T-helper 22 cell (primary cell): ENCODE results near the gene ZCCHC9.
"Not testable (repeated sequence)": the region's sequence is repeated elsewhere in the genome, so short reads cannot be mapped to it uniquely, and the experiment has no call there.

ENCODE experiments used
- DNase-seq: peaks from one replicate; pipeline ENCODE4 v3.0.0-alpha.2; 2020; ENCODE audit warnings: low read depth

Gene ZCCHC9, protein sequence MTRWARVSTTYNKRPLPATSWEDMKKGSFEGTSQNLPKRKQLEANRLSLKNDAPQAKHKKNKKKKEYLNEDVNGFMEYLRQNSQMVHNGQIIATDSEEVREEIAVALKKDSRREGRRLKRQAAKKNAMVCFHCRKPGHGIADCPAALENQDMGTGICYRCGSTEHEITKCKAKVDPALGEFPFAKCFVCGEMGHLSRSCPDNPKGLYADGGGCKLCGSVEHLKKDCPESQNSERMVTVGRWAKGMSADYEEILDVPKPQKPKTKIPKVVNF

DNA sequence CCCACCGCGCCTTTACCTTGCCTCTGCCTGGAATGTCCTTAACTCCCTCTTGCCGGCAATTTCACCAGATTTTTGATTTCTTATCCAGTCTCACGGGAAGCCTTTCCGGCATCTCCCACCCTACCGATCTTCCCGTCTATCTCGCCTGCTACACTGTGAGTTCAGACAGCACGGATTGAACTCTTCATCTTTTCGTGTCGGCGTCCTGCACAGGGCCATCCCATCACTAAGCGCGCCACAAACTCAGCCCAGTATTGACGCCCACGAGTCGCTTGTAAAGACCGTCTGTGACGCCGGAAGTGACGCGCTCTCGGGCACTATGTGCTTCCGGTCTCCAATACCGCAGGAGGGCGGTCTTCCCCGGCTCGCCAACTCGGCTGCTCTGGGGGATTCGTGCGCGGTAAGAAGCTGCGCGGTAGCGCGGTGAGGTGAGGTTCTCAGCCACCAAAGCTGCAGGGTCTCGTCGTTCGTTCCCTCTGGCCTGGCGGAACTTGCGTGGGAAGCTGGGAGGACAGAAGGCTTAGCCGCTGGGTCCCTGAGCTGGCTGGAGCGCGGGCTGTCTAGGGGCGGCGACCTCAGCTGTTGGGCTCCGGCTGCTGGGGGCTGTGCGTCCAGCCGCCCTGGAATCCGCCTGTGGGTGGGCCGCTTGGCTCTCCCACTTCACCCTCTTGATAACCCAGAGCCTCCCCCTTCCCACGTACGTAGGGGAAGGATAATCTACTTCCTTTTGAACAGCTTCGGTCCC lies at the start of gene ZCCHC9:
ZCCHC9 (plus strand) TSS at position 317 of the 745 bp plus-strand sequence. CDS start 3,171 bp downstream, outside the sequence.
- peak; percentile 87 for DNase-seq

DNA sequence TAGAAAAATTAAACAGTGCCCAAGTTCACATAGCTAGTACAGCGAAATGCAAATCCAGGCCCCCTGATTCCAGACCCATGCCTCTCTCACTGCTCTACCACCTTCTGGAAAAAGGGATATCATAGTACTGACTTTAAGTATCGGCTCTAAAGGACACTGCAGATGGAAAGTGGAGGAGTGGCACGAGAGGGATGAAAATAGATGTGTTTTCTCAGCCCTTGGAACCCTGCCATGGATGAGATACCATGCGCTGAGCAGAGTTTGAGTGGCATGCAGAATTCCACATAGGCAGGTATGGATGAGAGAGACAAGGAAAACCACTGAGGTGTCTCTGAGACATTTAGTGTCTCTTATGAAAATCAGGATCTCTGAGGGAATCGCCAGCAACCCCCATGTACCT lies 49.5 kb upstream of the ZCCHC9 start:
- no peak for DNase-seq

DNA sequence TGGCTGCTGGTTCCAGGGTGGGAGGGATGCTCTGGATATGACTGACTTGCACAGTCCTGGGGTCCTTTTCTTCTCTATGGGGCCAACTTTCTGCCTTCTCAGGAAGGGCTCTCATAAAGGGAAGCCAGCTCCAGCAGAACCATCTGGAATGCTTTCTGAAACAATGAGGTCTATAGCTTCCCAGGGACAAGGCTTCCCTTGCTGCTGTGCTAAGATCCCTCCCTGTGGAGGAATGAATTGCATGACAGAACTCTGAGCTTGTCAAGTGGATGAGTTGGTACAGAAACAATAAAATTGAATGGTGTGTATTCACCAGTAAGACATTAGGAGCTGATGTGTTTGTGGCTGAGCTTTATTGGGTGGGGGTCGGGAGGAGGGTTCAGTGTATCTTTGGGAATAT lies 48.5 kb upstream of the ZCCHC9 start:
- no peak for DNase-seq

DNA sequence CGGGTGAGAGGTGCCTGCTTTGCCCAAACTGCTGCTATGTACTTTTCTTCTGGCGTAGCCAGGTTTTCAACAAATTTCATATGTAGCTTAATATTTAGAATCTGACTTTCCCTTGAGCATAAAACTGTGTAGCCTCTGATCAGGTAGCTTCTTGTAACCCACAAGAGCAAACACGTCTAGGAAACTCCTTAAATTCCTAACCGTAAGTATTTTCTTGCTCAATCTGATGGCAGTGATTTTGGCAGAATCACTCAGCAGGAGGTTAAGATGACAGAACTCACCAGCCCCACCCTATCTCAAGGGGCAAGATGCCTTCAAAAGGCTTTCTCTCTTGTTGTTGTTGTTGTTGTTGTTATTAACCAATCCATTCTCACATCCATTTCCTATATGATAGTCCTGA lies 47.5 kb upstream of the ZCCHC9 start:
- DNase-seq = no peak

DNA sequence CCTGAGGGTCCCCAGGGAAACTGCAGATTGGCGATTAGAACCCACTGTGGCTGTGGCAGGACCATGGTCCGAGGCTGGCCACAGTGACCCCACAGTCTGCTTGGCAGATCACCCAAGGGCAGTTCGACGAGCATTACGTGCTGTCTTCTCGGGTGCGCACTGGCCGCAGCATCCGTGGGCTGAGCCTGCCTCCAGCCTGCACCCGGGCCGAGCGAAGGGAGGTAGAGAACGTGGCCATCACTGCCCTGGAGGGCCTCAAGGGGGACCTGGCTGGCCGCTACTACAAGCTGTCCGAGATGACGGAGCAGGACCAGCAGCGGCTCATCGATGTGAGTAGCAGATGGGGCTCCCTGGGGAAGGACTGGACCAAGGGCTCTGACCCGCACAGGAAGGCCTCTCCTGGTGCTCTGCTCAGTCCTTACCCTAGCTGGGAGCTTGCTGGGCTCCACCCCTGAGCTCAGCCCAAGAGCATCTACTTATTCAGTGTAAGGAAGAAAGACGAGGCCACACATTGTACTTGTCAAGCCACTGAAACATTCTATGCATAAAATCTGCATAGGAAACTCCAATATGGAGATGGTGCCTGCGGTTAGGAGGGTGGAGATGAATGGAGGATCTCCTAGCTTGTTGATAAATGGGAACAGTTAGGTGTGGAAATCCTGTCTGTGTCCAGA lies 46.4 kb upstream of the ZCCHC9 start:
- DNase-seq = no peak

DNA sequence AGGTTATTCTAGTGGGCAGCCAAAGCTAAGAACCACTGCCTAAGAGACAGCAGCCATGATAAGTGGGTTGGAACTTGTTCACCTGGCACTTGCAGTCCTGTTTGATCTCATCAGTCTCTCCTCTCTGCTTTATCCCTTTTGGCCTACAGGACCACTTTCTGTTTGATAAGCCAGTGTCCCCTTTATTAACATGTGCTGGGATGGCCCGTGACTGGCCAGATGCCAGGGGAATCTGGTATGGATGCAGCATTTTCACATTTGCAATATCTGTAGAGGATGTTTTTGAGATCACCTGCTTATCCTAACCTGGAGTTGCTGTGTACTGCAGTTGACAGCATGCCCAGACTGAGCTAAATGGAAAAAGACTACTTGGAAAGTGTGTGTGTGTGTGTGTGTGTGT lies 44.6 kb upstream of the ZCCHC9 start:
- DNase-seq = no peak

DNA sequence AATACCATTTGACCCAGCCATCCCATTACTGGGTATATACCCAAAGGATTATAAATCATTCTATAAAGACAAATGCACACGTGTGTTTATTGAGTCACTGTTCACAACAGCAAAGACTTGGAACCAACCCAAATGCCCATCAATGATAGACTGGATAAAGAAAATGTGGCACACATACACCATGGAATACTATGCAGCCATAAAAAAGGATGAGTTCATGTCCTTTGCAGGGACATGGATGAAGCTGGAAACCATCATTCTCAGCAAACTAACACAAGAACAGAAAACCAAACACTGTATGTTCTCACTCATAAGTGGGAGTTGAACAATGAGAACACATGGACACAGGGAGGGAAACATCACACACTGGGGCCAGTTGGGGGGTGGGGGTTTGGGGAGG lies 38.6 kb upstream of the ZCCHC9 start:
- not testable (repeated sequence) for DNase-seq

DNA sequence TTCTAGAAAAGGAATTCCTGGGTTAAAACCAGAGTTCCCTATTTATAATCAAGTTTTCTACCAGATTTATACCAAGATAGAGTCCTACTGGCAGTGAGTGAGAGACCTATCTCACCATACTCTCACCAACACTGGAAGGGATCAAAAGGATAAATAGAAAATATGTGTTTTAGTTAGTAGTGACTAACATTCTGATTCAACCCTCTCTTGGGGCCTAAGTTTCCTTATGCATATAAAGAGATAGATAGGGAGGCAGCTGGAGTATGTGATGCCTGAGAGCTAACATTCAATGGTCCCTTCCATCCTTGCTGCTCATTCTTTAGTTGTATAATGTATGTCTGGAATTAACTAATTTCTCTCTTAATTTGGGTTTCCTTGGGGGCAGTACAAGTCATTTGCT lies 36.3 kb upstream of the ZCCHC9 start:
- no peak for DNase-seq

DNA sequence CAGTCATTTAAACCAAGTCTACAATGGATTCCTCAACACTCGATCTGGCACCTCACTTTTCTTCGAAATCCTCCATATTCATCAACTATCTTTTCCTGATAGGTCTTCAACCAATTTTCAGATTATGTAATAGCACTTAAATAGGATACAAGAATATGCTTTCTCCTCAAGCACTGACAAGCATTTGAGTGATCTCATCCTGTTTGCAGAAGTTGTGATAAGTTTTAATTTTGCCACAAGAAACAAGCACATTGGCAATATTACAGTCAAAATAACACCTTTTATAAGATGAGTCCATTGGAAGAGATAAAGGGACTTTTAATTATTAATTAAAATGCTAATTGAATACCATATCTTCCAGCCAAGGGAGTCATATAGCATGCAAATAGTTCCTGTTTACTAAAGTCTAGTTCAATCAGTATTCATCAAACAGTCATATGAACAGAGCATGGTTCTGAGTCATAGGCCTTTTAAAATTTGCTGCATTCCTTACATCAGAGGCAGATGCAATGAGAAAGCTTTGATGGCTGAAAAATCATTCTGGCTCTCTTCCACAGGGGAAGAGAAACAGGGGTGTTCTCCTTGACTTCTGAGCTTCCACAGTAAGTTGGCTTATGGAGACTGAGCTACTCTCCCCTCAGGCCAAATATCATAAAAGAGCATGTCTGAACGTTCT lies 32.7 kb upstream of the ZCCHC9 start:
- no peak for DNase-seq

DNA sequence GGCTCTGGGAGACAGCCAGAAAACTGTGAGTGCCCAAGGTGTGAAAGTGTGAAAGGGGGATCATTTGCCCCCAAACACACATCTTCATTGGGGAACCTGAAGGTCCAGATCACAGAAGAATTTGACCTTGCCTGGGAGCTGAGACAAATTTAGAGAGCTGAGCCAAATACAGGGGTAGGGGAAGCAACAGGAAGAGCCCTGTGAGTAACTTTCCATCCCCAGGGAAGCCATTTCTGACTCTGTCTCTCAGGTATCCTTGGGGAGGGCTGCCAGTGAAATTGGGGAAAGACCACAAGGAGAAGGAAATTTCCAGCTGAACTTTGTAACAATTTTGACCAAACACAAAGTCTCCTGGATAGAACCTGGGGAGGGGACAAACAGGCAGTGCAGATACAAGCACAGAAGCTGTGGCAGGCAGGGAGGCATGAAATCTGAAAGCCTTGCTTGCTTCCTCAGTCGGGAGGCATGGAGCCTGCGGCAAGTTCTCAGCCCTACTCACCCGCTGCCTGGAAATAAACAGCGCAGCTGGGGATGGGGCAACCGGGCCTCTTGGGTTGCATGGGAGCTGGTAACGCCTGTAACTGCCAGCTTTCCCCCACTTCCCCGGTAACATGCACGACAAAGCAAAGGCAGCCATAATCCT lies 31.5 kb upstream of the ZCCHC9 start:
- DNase-seq = no peak

DNA sequence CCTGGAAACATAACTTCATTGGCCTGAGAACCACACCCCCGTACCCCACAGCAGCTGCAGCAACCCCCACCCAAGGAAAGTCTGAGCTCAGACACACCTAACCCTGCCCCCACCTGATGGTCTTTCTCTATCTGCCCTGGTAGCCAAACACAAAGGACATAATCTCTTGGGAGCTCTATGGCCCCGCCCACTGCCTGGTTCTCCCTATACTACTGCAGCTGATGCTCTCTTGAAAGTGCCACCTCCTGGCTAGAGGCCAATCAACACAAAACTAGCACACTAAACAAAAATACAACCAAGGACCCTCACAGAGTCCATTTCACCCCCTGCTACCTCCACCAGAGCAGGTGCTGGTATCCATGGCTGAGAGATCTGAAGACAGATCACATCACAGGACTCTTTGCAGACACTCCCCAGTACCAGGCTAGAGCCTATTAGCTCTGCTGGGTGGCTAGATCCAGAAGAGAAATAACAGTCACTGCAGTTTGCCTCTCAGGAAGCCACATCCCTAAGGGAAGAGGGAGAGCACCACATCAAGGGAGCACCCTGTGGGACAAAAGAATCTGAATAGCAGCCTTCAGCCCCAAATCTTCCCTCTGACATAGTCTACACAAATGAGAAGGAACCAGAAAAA lies 30.9 kb upstream of the ZCCHC9 start:
- DNase-seq = not testable (repeated sequence)

DNA sequence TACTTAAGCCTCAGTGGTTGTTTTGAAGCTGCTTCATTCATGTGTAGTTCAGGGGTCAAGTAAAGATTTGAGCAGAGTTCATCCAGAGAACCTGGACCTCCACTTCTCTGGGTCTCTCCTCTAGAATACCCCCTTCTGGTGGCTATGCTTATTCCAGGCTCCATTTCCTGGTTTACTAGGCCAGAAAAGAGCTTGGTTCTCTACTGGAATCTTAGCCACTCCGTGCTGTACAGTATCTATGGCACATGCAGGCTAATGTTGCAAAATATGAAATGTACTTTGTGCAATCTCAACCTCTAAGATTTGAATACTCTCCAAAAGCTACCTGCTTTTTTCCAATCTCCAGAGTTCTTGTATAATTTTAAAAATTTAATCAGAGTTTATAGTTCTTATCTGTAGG lies 17.4 kb upstream of the ZCCHC9 start:
- DNase-seq = no peak

DNA sequence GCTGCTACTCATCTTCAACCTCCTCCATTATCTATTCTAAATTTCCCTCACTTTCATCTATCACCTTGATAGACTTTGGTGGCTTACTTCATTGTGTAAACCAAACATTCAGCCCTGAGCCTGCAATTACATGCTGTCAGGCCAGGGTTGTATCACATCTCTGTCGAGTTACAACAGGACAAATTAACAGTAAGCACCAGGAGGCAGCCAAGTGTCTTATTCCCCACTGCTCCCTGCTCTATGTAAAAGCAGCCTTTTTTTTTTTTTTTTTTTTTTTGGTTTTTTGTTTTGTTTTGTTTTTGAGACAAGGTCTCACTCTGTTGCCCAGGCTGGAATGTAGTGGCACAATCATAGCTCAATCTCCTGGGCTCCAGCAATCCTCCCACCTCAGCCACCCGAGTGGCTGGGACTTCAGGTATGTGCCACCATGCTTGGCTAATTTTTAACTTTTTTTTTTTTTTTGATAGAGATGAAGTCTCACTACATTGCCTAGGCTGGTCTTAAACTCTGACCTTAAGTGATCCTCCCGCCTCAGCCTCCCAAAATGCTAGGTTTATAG lies 15.2 kb upstream of the ZCCHC9 start:
- DNase-seq = no peak

DNA sequence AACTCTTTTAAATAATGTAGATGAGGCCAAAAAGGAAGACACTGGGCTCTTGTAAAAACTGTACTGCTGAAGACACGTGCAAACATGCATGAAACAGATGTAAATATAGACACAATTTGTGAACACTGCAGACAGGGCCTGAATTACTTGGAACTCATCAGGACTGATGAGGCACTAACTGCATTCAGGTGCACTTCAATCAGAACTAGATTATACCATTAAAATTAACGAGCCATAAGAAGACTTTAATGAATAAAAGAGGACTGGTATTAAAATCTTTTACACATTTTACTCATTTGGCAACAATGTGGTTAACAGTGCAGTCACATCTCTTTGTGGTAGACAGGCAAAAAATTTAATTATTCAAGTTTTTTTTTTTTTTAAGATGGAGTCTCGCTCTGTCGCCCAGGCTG lies 13.4 kb upstream of the ZCCHC9 start:
- no peak for DNase-seq

DNA sequence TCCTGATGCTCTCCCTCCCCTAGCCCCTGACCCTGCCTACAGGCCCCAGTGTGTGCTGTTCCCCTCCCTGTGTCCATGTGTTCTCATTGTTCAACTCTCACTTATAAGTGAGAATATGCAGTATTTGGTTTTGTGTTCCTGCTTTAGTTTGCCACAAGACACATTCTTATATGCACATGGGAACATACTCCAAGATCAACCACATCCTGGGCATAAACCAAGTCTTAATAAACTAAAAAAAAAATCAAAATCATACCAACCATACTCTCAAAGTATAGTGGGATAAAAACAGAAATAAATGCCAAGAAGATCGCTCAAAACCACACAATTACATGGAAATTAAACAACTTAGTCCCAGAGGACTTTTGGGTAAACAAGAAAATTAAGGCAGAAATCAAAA lies 11.2 kb upstream of the ZCCHC9 start:
- no peak for DNase-seq

DNA sequence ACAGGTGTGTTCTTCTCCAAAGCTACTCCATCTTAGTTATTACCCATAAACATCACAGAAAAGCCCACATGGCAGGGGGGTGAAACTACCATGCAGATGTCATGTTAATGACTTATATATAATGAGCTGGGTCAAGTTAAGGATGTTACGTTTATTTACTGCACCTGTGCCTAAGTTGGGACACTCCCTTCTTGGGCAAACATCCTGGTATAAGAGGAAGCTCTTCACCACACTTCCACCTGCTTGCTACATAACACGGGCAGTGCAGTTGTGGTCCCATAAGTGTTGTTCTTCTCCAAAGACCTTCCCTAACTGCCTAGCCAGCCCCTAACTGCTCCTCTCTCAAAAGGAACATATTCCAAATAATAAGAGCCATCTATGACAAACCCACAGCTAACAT lies 9.3 kb upstream of the ZCCHC9 start:
- DNase-seq = no peak

DNA sequence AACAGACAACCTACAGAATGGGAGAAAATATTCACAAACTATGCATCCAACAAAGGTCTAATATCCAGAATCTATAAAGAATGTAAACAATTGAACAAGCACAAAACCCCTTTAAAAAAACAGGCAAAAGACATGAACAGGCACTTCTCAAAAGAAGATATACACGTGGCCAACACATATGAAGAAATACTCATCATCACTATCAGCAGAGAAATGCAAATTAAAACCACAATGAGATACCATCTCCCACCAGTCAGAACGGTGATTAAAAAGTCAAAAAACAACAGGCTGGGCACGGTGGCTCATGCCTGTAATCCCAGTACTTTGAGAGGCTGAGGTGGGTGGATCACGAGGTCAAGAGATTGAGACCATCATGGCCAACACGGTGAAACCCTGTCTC lies 7.4 kb upstream of the ZCCHC9 start:
- DNase-seq = not testable (repeated sequence)

DNA sequence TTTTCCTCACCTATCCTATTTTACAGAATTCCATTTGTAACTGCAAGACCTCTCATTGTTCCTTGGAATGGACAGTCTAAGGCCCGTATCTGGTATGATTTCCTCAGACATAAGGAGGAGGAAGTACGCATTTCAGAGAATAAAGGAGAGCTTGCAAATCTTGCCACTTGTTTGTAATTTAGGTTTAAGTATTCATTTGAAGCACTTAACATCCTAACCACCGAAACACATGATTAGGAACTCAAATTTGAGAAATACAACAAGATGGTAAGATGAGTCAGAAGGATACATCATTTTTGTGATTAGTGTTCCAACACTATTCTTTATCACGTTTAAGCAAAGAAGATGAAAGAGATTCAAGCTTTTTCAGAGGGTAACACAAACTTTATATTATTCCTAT lies 3.9 kb upstream of the ZCCHC9 start:
- no peak for DNase-seq

DNA sequence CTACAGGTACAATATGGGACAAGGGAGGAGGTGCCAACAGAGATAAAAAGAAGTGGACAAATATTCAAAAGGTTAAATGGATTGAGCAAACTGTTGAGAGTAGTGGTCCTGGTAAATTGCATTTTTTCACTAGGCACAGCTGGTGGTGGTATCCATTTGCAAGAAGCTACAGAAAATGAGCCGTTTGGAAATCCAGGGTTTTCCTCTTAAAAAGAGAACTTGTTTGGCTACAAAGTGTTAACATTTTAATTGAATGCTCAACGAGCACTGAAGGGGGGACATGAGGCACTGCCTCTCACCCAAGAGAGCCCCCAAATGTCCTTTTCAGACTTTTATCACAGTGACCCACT lies 491 bp upstream of the ZCCHC9 start:
- no peak for DNase-seq

DNA sequence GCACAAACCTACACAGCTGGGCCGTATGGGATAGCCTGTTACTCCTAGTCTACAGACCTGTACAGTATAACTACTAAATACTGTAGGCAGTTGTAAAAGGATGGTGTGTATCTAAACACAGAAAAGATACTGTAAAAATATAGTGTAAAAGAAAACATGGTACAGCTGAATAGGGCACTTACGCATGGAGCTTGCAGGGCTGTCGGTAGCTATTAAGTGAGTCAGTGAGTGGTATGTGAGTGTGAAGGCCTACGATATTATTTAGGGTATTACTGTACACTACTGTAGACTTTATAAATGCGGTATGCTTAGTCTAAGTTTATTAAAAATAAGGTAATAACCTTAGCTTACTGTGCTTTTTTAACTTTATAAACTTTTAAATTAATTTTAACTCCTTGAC lies 1.2 kb downstream of the ZCCHC9 start:
- DNase-seq = no peak

DNA sequence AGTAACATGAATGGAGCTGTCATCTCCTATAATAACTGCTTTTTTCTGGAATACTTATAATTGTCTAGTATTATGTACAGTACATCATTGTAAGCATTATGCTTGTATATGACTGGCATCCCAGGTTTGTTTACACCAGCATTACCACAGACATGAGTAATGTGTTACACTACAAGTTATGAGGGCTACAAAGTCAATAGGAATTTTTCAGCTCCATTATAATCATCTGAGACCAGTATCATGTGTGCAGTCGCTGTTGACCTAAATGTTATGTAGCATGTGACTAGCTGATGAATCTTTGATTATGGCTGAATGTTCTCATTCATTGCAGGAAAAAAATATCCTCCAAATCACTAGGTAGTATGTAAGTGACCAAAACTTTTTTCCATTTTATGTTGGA lies 2.2 kb downstream of the ZCCHC9 start:
- no peak for DNase-seq
